GM19043 (cell line): ENCODE data around the gene DAGLA.

Experiments used
- ATAC-seq: cut with Tn5 transposase; IDR thresholded peaks from one replicate; pipeline ENCODE4 v1.9.1; 2021; ENCODE audit warnings: low read depth; ENCODE audit not compliant: unreplicated experiment

The DAGLA gene

GRCh38 chr11:61688365-61689163 lies 8.4 kb downstream of the DAGLA start:
- ATAC-seq: no peak

- no peak for ATAC-seq
These were observed 8.9 kb downstream of the DAGLA start for GRCh38 chr11:61689164-61689496.

GRCh38 chr11:61690706-61691379 lies 10.7 kb downstream of the DAGLA start:
- ATAC-seq: no peak

GRCh38 chr11:61691380-61692156 lies 11.4 kb downstream of the DAGLA start:
- no peak for ATAC-seq

- no peak for ATAC-seq
These were observed 13.9 kb downstream of the DAGLA start for GRCh38 chr11:61693922-61694601.

- ATAC-seq: no peak
These were observed 14.4 kb downstream of the DAGLA start for GRCh38 chr11:61694602-61694939.

GRCh38 chr11:61694946-61695706 lies 14.9 kb downstream of the DAGLA start:
- ATAC-seq: no peak

- peak; percentile 79 for ATAC-seq
These were observed 15.7 kb downstream of the DAGLA start for GRCh38 chr11:61695917-61696316.

GRCh38 chr11:61696602-61697001 lies 16.4 kb downstream of the DAGLA start:
- no peak for ATAC-seq

GRCh38 chr11:61697078-61697502 lies 16.9 kb downstream of the DAGLA start:
- ATAC-seq: no peak

GRCh38 chr11:61697764-61698163 lies 17.6 kb downstream of the DAGLA start:
- ATAC-seq: no peak

GRCh38 chr11:61698173-61698948 lies 18.2 kb downstream of the DAGLA start:
- no peak for ATAC-seq

GRCh38 chr11:61699737-61700160 lies 19.6 kb downstream of the DAGLA start:
- no peak for ATAC-seq

- no peak for ATAC-seq
These were observed 20.0 kb downstream of the DAGLA start for GRCh38 chr11:61700212-61700611.

GRCh38 chr11:61700720-61701119 lies 20.5 kb downstream of the DAGLA start:
- ATAC-seq: no peak

GRCh38 chr11:61701242-61701886 lies 21.2 kb downstream of the DAGLA start:
- no peak for ATAC-seq

GRCh38 chr11:61702701-61703312 lies 22.6 kb downstream of the DAGLA start:
- ATAC-seq: no peak

- ATAC-seq: no peak
These were observed 24.6 kb downstream of the DAGLA start for GRCh38 chr11:61704838-61705237.
